HG03439 (cell line): ENCODE data around the gene CCDC177.

ENCODE experiments used
- ATAC-seq: cut with Tn5 transposase; IDR thresholded peaks from one replicate; pipeline ENCODE4 v1.9.1; 2021; ENCODE audit warnings: mild to moderate bottlenecking, moderate library complexity; ENCODE audit not compliant: unreplicated experiment

Gene CCDC177

GRCh38 chr14:69574263-69574953 lies at the start of gene CCDC177:
TSS of gene CCDC177 (minus strand) at chr14:69574871. CDS start at chr14:69573622, 1,249 bp downstream.
- no peak for ATAC-seq

- ATAC-seq: no peak
These were observed 49.5 kb upstream of the CCDC177 start for GRCh38 chr14:69624136-69624535.

GRCh38 chr14:69620981-69621380 lies 46.3 kb upstream of the CCDC177 start:
- ATAC-seq: no peak

GRCh38 chr14:69620211-69620611 lies 45.5 kb upstream of the CCDC177 start:
- ATAC-seq: no peak

- no peak for ATAC-seq
These were observed 44.3 kb upstream of the CCDC177 start for GRCh38 chr14:69619012-69619411.

GRCh38 chr14:69617796-69618195 lies 43.1 kb upstream of the CCDC177 start:
- no peak for ATAC-seq

GRCh38 chr14:69616408-69616773 lies 41.7 kb upstream of the CCDC177 start:
- ATAC-seq: no peak

- peak; percentile 47 for ATAC-seq
These were observed 41.1 kb upstream of the CCDC177 start for GRCh38 chr14:69615496-69616407.

GRCh38 chr14:69615121-69615495 lies 40.4 kb upstream of the CCDC177 start:
- peak; percentile 1 for ATAC-seq

GRCh38 chr14:69614592-69614991 lies 39.9 kb upstream of the CCDC177 start:
- ATAC-seq: no peak

- ATAC-seq: no peak
These were observed 38.8 kb upstream of the CCDC177 start for GRCh38 chr14:69613312-69614073.

- no peak for ATAC-seq
These were observed 38.1 kb upstream of the CCDC177 start for GRCh38 chr14:69612783-69613130.

GRCh38 chr14:69612014-69612782 lies 37.5 kb upstream of the CCDC177 start:
- ATAC-seq: peak; percentile 17

- peak; percentile 57 for ATAC-seq
These were observed 36.7 kb upstream of the CCDC177 start, which contains the start of gene SUSD6 for GRCh38 chr14:69611172-69612013. TSS of gene SUSD6 (plus strand) at chr14:69611596. CDS start at chr14:69658593, 46,997 bp downstream.

GRCh38 chr14:69610874-69611171 lies 36.2 kb upstream of the CCDC177 start:
- ATAC-seq: no peak

GRCh38 chr14:69610020-69610873 lies 35.6 kb upstream of the CCDC177 start:
- ATAC-seq: no peak

GRCh38 chr14:69606258-69607184 lies 31.9 kb upstream of the CCDC177 start:
- no peak for ATAC-seq

- no peak for ATAC-seq
These were observed 31.1 kb upstream of the CCDC177 start for GRCh38 chr14:69605738-69606137.
